Iris pigment epithelial cell (primary cell): Measurements from ENCODE around the gene OR8D2.

Source experiments
- DNase-seq: peaks from one replicate; pipeline ENCODE4 v3.0.0-alpha.2; 2011; ENCODE audit warnings: low read depth

Gene OR8D2

GRCh38 chr11:124320097-124320496 lies at the start of gene OR8D2:
Gene OR8D2, minus strand, starts transcription at chr11:124320197. Its CDS starts 0 bp downstream, at chr11:124320197.
- DNase-seq: no peak

GRCh38 chr11:124359566-124359965 lies 39.6 kb upstream of the OR8D2 start:
- DNase-seq: no peak

GRCh38 chr11:124346311-124346955 lies 26.4 kb upstream of the OR8D2 start:
- DNase-seq: no peak

GRCh38 chr11:124344346-124344745 lies 24.3 kb upstream of the OR8D2 start:
- no peak for DNase-seq

- DNase-seq: no peak
Observed at GRCh38 chr11:124340142-124340447, 20.1 kb upstream of the OR8D2 start.

- no peak for DNase-seq
Observed at GRCh38 chr11:124339396-124340141, 19.6 kb upstream of the OR8D2 start.

- DNase-seq: no peak
Observed at GRCh38 chr11:124331873-124332272, 11.9 kb upstream of the OR8D2 start.

- DNase-seq: peak; percentile 24
Observed at GRCh38 chr11:124329787-124330478, 9.9 kb upstream of the OR8D2 start.

- DNase-seq: no peak
Observed at GRCh38 chr11:124327775-124328174, 7.8 kb upstream of the OR8D2 start.

GRCh38 chr11:124322356-124322755 lies 2.4 kb upstream of the OR8D2 start:
- no peak for DNase-seq

- DNase-seq: peak; percentile 87
Observed at GRCh38 chr11:124315052-124315451, 4.9 kb downstream of the OR8D2 start.

- DNase-seq: no peak
Observed at GRCh38 chr11:124313849-124314248, 6.1 kb downstream of the OR8D2 start, which contains the start of gene OR8D1. Gene OR8D1, minus strand, starts transcription at chr11:124313949. Its CDS starts 3,183 bp downstream, at chr11:124310766.

GRCh38 chr11:124313131-124313530 lies 6.9 kb downstream of the OR8D2 start:
- DNase-seq: no peak

GRCh38 chr11:124311670-124312069 lies 8.3 kb downstream of the OR8D2 start:
- DNase-seq: no peak

- DNase-seq: no peak
Observed at GRCh38 chr11:124311269-124311668, 8.7 kb downstream of the OR8D2 start.

GRCh38 chr11:124310721-124311120 lies 9.3 kb downstream of the OR8D2 start:
- DNase-seq: peak; percentile 41

GRCh38 chr11:124307093-124307492 lies 12.9 kb downstream of the OR8D2 start:
- no peak for DNase-seq

- peak; percentile 64 for DNase-seq
Observed at GRCh38 chr11:124302347-124303125, 17.5 kb downstream of the OR8D2 start.

GRCh38 chr11:124301548-124301947 lies 18.4 kb downstream of the OR8D2 start:
- DNase-seq: peak; percentile 92

GRCh38 chr11:124297921-124298320 lies 22.1 kb downstream of the OR8D2 start:
- DNase-seq: no peak

GRCh38 chr11:124296016-124296415 lies 24.0 kb downstream of the OR8D2 start:
- no peak for DNase-seq

GRCh38 chr11:124294687-124295086 lies 25.3 kb downstream of the OR8D2 start:
- no peak for DNase-seq
